DOHH2 (cell line): ENCODE measurements around the gene B4GALT5.

ENCODE experiments used
- CTCF ChIP-seq: fragments of 200-600 bp; sonication (generic); IDR thresholded peaks from one replicate; pipeline ENCODE4 v1.5.1; 2014; ENCODE audit warnings: antibody characterized with exemption, mild to moderate bottlenecking, low read depth, low read length; ENCODE audit not compliant: poor library complexity, severe bottlenecking
- EZH2phosphoT487 ChIP-seq: fragments of 200-600 bp; sonication (generic); IDR thresholded peaks from 2 replicates; pipeline ENCODE4 v1.6.1; 2017; ENCODE audit warnings: borderline replicate concordance, mild to moderate bottlenecking, antibody characterized with exemption, low read length, moderate library complexity, mixed read lengths

GRCh38 chr20:49594931-49595315 lies 118.8 kb downstream of the B4GALT5 start:
- TF ChIP-seq CTCF: no peak
- TF ChIP-seq EZH2phosphoT487: no peak
